GM10266 (cell line): ENCODE data around the gene CAMKMT.

ENCODE experiments used
- DNase-seq: peaks from one replicate; pipeline ENCODE4 v3.0.0; 2012; ENCODE audit errors: extremely low spot score
- CTCF ChIP-seq: IDR thresholded peaks from 2 replicates; pipeline ENCODE4 v1.5.1; 2012; ENCODE audit warnings: mild to moderate bottlenecking, low read depth; ENCODE audit not compliant: control insufficient read depth, insufficient read depth; ENCODE audit errors: missing control alignments

Gene CAMKMT

GRCh38 chr2:44705356-44705755 lies 343.6 kb downstream of the CAMKMT start:
- no peak for DNase-seq

GRCh38 chr2:44705876-44706480 lies 344.2 kb downstream of the CAMKMT start:
- no peak for TF ChIP-seq CTCF
- DNase-seq = no peak

More at GRCh38 chr2:44705356-44705755, 343.6 kb downstream of the CAMKMT start:
- TF ChIP-seq CTCF = no peak

- DNase-seq = no peak
- no peak for TF ChIP-seq CTCF
Observed at GRCh38 chr2:44706681-44707553, 345.2 kb downstream of the CAMKMT start.

GRCh38 chr2:44707945-44708660 lies 346.4 kb downstream of the CAMKMT start:
- TF ChIP-seq CTCF = no peak
- DNase-seq = no peak

- no peak for TF ChIP-seq CTCF
- no peak for DNase-seq
Observed at GRCh38 chr2:44708661-44709000, 346.9 kb downstream of the CAMKMT start.

- no peak for TF ChIP-seq CTCF
- DNase-seq = no peak
Observed at GRCh38 chr2:44713170-44713569, 351.4 kb downstream of the CAMKMT start.
